GDM1 (cell line): ENCODE measurements around the gene NPRL2.

ENCODE experiments used
- DNase-seq: peaks from one replicate; lab custom pipeline; 2025; lab: John Stamatoyannopoulos, UW

Gene NPRL2

DNA sequence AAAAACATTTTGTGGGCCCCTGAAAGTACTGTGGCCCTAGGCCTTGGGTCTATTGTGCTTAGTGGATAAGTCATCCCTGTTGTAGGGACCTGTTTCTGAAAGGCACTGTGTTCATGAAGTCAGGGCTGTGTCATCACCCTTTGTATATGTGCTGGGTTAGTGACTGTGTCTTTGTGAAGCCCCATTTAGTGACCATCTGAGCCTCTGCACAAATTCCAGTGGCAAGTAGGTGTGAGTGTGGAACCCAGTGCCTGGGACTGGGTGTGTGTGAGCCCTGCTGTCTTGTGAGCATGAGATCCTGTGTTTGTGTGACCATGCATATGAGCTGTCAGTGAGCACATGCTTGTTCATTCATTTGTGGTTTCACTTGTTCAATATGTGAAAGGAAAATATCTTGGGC lies 46.0 kb downstream of the NPRL2 start:
- no peak for DNase-seq

DNA sequence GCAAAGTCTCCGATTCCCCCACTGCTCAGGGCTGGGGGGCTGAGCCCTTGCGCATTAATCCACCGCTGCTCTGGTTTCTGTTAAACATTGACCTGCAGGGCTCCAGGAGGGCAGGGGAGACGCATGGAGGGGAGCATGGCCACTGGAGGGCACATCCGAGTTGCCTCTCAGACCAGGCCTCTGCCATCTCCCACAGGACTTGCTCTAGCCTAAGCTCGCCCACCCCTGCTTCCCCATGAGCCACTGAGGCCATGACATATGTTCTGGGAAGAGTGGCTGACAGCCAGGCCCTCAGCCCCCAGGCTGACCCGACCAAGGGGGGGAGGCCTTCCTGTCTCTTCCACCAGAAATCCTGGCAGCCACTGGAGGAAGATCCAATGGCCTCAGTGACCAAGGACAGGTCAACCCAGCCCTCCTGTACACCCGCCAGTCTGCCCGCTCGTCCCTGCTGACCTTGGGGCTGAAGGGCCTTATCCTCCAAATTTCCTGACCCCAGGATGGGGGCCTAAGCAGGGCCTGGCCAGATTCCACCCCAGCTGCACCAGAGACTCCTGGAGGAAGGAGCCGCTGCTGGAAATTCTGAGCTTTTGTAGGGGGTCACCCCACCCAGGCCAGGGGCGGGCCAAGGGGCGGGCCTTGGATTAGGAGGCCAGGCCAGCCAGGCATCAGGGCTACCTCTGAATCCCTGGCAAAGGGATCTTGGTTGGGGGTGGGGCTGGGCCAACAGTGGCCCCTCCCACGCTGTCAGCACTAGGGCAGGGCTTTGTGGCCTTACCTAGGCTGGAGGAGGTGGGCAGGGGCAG lies 47.4 kb downstream of the NPRL2 start, which contains the start of gene HYAL1:
HYAL1 (minus strand) TSS at position 562 of the 803 bp plus-strand sequence. CDS start 618 bp downstream, outside the sequence.
- DNase-seq: no peak

DNA sequence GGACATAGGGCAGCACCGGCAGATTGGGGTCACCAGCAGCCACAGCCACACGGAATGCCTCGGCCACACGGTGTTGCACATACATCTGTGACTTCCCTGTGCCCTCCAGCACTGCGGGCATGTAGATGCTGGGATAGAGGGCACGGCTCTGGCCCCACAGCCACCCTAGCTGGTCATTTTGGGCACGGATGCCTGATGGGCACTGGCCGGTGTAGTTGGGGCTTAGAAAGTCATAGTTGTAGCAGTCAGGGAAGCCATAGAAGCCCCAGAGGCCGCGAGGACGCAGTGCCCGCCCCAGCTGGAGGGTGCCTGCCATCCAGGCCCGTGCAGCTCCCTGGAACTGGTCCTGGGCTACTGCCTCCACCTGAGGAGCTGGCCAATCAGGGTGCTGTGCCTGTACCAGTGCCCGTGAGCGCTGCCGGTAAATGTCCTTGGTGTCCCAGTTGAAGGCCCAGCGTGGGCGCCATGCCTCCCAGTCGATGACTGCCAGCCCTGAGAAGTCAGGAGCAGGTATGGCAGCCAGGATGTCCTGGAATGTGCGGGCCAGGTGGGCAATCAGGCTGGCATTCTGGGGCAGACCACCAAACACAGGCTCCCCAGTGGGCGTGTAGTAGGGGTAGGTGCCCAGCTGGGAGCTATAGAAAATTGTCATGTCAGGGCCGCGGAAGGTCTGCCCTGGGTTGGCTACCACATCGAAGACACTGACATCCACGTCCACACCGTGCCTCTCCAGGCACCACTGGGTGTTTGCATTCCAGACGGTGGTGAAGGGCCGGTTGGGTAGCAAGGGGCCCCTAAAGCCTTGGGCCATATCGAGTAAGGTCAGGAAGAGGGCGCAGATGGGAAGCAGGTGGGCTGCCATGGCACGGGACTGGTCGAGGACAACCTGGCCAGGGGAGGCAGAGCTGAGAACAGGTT lies 48.2 kb downstream of the NPRL2 start:
- no peak for DNase-seq

DNA sequence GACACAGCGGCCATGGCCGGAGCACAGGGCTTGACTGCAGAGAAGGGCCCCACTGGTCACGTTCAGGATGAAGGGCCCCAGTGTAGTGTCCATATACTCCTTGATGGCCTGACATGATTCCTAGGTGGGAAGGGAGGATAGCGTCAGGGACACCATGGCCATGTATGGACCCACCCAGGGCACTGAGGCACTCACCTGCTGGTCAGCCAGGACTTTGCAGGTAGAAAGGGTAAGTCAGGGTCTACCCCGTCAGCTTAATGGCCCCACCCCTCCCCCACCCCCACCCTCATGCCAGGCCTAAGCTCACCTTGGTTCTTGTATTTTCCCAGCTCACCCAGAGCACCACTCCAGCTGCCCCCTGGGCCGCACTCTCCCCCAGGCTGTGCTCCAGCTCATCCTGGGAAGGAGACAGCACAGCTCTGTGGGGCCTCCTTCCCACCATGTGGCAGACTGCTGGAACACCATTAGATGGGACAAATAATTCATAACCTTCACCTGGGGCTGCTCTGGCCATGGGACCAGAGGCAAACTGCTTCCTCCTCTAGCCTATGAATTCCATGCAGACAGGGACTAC lies 49.8 kb downstream of the NPRL2 start:
- DNase-seq: no peak

DNA sequence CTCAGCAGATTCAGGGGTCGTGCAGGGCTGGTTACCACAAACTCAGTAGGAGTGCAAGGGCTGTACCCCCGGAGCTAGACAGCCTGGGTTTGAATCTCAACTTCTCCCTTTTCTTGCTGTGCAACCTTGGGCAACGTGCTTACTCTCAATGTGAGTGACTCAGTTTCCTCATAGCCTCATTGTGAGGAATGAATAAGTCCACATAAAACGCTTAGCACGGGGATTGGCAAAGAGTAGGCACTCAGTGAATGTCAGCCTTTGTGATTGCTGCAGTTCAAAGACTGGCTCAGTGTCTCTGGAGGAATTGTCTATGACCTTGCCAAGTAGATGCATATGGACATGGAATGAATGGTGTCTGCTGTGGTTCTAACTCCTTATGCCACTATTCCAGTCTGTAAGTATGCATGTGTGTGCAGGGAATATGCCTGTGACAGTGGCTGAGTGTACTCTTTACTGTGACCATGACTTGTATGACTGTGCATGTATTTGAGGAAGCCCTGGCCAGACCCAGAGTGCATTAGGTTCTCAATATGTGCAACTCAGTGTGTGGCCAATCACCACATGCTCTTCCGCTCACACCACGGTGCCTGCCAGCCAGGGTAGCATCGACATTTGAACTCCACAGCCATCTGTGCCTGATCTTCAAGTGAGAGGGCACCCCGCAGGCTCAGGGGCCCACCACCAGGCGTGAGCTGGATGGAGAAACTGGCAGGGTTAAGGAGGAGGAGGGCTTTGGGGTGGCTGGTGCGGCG lies 50.5 kb downstream of the NPRL2 start:
- peak; percentile 49 for DNase-seq

DNA sequence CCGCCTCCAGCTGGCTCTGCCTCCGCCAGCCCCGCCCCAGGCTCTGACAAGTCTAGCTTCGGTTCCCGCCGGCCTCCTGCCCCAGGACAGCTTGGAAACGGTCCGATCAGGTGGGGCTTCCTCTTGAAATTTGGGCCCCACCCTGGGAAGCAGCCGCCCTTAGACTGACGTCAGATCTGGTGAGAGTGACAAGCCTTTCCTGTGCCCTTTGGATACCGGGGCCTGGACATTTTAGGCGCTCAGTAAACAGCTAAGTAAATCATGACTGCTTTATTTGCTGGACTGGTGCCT lies 51.0 kb downstream of the NPRL2 start:
- no peak for DNase-seq

DNA sequence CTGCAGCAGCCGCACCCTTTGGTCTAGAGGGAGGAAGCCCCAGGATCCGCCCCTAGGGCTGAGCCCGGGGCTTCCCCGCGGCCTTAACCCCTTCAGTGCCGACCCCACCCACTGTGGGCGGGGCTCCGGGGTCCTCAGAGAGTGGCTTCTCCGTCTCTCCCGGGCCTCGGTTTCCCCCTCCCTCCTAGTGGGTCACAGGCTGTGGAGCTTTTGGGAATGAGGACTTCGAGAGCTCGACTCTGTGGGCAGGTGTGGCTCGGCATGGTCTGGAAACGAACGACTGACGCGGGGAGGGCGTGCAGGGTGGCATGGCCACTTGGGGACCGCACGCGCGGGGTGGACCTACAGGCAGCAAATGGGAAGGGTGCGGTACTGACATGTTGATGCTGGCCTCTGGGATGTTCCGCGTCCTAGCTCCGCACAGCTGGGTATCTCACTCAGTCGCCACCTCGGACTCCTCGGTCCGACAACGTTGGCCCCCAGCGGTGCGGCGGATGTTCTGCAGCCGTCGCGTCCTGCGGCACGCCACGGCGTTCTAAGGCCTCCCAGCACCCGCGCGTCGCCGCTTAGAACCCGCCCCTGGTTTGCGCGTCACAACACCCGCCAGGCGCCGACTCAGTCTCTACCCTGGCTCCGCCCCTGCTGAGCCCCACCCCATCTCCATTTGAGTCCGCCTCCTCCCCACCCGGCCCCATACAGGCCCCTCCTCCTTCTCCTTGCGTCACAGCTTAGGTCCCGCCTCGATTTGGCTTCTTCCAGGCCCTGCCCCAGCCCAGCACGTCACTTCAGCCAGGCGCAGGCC lies 51.5 kb downstream of the NPRL2 start, which contains the start of the genes HYAL3 and NAA80:
HYAL3 (minus strand) TSS at position 570 of the 802 bp plus-strand sequence. CDS start 3,803 bp downstream, outside the sequence.
NAA80 (minus strand) TSS at position 570 of the 802 bp plus-strand sequence. CDS start 1,942 bp downstream, outside the sequence.
- DNase-seq: peak; percentile 99

DNA sequence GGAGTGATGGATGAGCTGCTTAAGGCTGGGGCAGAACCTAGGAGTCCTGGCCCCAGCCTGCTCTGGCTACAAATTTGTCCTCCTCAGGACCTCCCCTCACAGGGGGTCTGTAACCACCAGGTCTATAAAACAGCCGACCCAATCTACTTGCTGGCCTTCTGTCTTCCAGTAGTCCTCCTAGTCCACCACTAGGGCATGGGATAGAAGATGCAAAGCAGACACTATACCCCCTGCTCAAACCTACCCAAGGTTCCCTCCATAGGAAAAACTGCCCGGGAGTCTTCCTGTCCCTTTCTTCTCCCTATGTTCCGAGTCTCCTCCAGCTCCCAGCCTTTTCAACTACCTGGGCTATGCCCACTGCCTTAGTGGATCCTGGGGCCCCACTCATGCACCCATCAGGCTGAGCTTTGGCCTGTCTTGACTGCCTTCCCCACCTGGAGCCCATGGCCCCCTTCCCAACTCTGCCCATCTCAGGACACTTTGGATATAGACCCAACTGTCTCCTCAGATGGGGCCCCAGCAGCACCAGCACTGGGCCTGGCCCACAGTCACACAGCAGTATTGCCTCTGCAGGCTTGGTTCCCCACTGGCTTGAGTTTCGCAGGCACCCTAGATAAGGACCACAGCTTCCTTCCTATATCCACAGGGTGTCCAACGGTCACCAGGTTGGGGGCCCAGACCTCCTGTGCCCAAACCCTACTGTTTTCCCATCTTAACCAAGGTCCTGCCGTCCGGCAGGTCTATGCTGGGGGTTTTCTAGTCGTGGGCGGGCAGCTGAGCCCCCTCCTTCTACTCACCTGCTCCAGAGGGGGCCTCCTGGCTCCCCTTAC lies 52.5 kb downstream of the NPRL2 start:
- DNase-seq: peak; percentile 21

DNA sequence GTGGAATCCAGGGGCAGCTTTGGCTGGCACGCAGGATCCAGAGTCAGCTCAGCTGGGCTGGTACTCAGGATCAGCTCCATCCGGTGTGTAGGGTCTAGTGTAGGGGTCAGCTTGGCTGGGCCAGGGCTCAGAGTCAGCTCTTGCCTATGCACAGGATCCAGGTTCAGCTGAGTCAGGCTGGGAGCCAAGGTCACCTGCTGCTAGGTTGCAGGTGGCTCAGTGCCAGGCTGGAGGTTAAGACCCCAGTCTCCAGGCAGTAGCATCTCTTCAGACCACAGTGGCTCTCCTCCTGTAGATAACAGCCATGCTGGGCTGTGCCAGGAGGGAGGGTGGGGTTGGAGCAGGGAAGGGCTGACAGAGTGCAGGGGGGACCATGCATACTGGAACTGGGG lies 53.2 kb downstream of the NPRL2 start:
- no peak for DNase-seq
